ENCODE data around the gene SNX14.

GRCh38 chr6:85472744-85473143, 120.9 kb downstream of the SNX14 start:
- TF ChIP-seq CTCF (IDR thresholded peaks at IDR 0.05) (no peak), POLR2A (IDR thresholded peaks at IDR 0.05) (no peak)
